OCI-LY1 (cell line): ENCODE measurements around the gene P2RY2.

Source experiments
- H2AFZ ChIP-seq: fragments of 200-600 bp; sonication (generic), shearing (Covaris generic); 2 replicates; pipeline ENCODE4 v1.6.0; 2014; ENCODE audit warnings: antibody characterized with exemption, mild to moderate bottlenecking, low read length
- H3F3A ChIP-seq: fragments of 200-600 bp; sonication (generic), shearing (Covaris generic); 2 replicates; pipeline ENCODE4 v1.6.0; 2014; ENCODE audit warnings: mild to moderate bottlenecking, antibody characterized with exemption, low read length, moderate library complexity; ENCODE audit not compliant: insufficient read depth
- H3K27ac ChIP-seq: fragments of 200-600 bp; sonication (generic); 2 replicates; pipeline ENCODE4 v1.5.1; 2014; ENCODE audit warnings: low read length, mixed run types, mild to moderate bottlenecking, low read depth; ENCODE audit not compliant: poor library complexity, severe bottlenecking
- H3K27me3 ChIP-seq: fragments of 200-600 bp; sonication (generic); 2 replicates; pipeline ENCODE4 v1.6.0; 2014; ENCODE audit warnings: antibody characterized with exemption, mild to moderate bottlenecking, low read length, moderate library complexity; ENCODE audit not compliant: insufficient read depth
- H3K36me3 ChIP-seq: fragments of 200-600 bp; sonication (generic); 2 replicates; pipeline ENCODE4 v1.6.1; 2014; ENCODE audit warnings: mild to moderate bottlenecking, antibody characterized with exemption, low read length, moderate library complexity, mixed read lengths; ENCODE audit not compliant: insufficient read depth
- H3K4me1 ChIP-seq: fragments of 200-600 bp; sonication (generic); 2 replicates; pipeline ENCODE4 v1.5.1; 2014; ENCODE audit warnings: mild to moderate bottlenecking, low read length, moderate library complexity; ENCODE audit not compliant: insufficient read depth, severe bottlenecking
- H3K4me2 ChIP-seq: fragments of 200-600 bp; sonication (generic), shearing (Covaris generic); 2 replicates; pipeline ENCODE4 v1.6.1; 2014; ENCODE audit warnings: low read length
- H3K4me3 ChIP-seq: fragments of 200-600 bp; sonication (generic); 2 replicates; pipeline ENCODE4 v1.5.1; 2014; ENCODE audit warnings: low read length, low read depth, mild to moderate bottlenecking, mixed read lengths; ENCODE audit not compliant: poor library complexity, severe bottlenecking
- H3K79me2 ChIP-seq: fragments of 200-600 bp; shearing (Covaris generic); 2 replicates; pipeline ENCODE4 v1.6.1; 2016; ENCODE audit warnings: mixed run types, low read length, mixed read lengths; ENCODE audit not compliant: insufficient read depth
- H3K9ac ChIP-seq: fragments of 200-600 bp; sonication (generic), shearing (Covaris generic); 2 replicates; pipeline ENCODE4 v1.6.1; 2014; ENCODE audit warnings: mild to moderate bottlenecking, low read length, mixed read lengths
- H3K9me2 ChIP-seq: fragments of 200-600 bp; sonication (generic), shearing (Covaris generic); 2 replicates; pipeline ENCODE4 v1.6.1; 2014; ENCODE audit warnings: low read depth, mild to moderate bottlenecking, low read length, mixed read lengths
- H3K9me3 ChIP-seq: fragments of 200-600 bp; shearing (Covaris generic); 2 replicates; pipeline ENCODE4 v1.6.1; 2014; ENCODE audit warnings: low read length, mixed read lengths
- H4K20me1 ChIP-seq: fragments of 200-600 bp; sonication (generic), shearing (Covaris generic); 2 replicates; pipeline ENCODE4 v1.6.0; 2016; ENCODE audit warnings: mild to moderate bottlenecking, low read length; ENCODE audit not compliant: insufficient read depth
- EZH2 ChIP-seq: fragments of 200-600 bp; sonication (generic), shearing (Covaris generic); IDR thresholded peaks from 2 replicates; pipeline ENCODE4 v1.8.0; 2017; ENCODE audit warnings: borderline replicate concordance, mixed run types, mild to moderate bottlenecking, antibody characterized with exemption, low read length, moderate library complexity, mixed read lengths
- TF ChIP-seq, protein P1 (sequence below): fragments of 200-600 bp; sonication (generic), shearing (Covaris generic); IDR thresholded peaks from 2 replicates; pipeline ENCODE4 v1.5.1; 2017; ENCODE audit warnings: mild to moderate bottlenecking, antibody characterized with exemption, low read length, moderate library complexity, mixed read lengths

Gene P2RY2

GRCh38 chr11:73171436-73172161, 46.5 kb upstream of the P2RY2 start:
- TF ChIP-seq, protein P1, sequence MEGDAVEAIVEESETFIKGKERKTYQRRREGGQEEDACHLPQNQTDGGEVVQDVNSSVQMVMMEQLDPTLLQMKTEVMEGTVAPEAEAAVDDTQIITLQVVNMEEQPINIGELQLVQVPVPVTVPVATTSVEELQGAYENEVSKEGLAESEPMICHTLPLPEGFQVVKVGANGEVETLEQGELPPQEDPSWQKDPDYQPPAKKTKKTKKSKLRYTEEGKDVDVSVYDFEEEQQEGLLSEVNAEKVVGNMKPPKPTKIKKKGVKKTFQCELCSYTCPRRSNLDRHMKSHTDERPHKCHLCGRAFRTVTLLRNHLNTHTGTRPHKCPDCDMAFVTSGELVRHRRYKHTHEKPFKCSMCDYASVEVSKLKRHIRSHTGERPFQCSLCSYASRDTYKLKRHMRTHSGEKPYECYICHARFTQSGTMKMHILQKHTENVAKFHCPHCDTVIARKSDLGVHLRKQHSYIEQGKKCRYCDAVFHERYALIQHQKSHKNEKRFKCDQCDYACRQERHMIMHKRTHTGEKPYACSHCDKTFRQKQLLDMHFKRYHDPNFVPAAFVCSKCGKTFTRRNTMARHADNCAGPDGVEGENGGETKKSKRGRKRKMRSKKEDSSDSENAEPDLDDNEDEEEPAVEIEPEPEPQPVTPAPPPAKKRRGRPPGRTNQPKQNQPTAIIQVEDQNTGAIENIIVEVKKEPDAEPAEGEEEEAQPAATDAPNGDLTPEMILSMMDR: no peak
- no peak for TF ChIP-seq EZH2
- H3K9me2 ChIP-seq: no peaks in the 10 kb centered on the region
- H3K4me1 ChIP-seq: peaks cover 26% of the 10 kb centered on the region
- no peaks in the 10 kb centered on the region for H3K27me3 ChIP-seq
- H3K27ac ChIP-seq: no peak overlapping the region
- no peak overlapping the region for H3K9ac ChIP-seq
- H2AFZ ChIP-seq: no peak overlapping the region
- H3K9me3 ChIP-seq: no peaks in the 10 kb centered on the region
- 0 out of 2 replicates have a peak, but pooled peaks cover 5% of the 10 kb centered on the region for H3F3A ChIP-seq
- H4K20me1 ChIP-seq: no peaks in the 10 kb centered on the region
- H3K4me2 ChIP-seq: no peak overlapping the region
- no peak overlapping the region for H3K4me3 ChIP-seq
- H3K79me2 ChIP-seq: no peaks in the 10 kb centered on the region
- no peaks in the 10 kb centered on the region for H3K36me3 ChIP-seq

DNA sequence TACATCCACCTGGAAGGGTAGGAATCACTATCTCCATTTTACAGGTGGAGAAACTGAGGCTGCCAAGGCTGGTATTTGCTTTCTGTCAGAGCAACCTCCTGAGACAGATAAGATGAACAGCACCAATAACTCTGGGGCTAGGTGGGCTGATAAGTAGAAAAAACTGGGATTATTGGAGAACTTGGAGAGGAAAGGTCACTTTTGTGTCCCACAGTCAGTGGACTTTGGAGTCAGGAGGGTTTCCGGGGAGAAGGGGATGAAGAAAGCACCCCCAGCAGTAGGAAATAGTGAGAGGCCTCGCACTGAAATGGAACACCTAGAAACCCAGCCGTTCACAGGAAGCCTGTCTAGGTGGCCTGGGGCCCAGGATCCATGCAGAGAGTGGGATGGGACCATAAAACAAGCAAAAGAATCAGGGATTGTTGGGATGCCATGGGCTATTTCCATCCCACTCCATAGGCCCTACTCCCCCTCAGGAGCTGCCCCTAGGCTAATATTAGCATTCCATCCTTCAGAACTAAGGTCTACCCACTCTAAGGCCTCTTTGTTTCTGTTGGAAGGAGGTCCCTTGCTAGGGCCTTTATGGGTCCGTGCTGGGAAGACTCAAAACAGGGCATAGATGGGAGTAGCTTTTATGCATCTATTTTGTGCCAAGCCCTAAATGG, 45.0 kb upstream of the P2RY2 start:
- Histone ChIP-seq H2AFZ (no peak overlapping the region), H3K79me2 (no peaks in the 10 kb centered on the region), H3K36me3 (no peaks in the 10 kb centered on the region), H3K9me3 (no peaks in the 10 kb centered on the region), H3K27me3 (no peaks in the 10 kb centered on the region), H3K4me1 (peaks cover 41% of the 10 kb centered on the region), H3K4me2 (no peak overlapping the region), H3K4me3 (no peak overlapping the region), H3K27ac (no peak overlapping the region), H3K9ac (no peak overlapping the region), H3K9me2 (no peaks in the 10 kb centered on the region), H3F3A (0 out of 2 replicates have a peak, but pooled peaks cover 5% of the 10 kb centered on the region), H4K20me1 (no peaks in the 10 kb centered on the region)
- TF ChIP-seq EZH2: no peak
- TF ChIP-seq, protein P1: no peak

GRCh38 chr11:73173755-73174494, 44.2 kb upstream of the P2RY2 start:
- Histone ChIP-seq H3K4me1 (peaks cover 42% of the 10 kb centered on the region), H3K4me3 (no peak overlapping the region), H4K20me1 (no peaks in the 10 kb centered on the region), H3K27ac (peak overlapping the region; percentile 15), H3K79me2 (no peaks in the 10 kb centered on the region), H3K4me2 (no peak overlapping the region), H3K27me3 (no peaks in the 10 kb centered on the region), H3K9me3 (no peaks in the 10 kb centered on the region), H3F3A (0 out of 2 replicates have a peak, but pooled peaks cover under 1% of the 10 kb centered on the region), H2AFZ (no peak overlapping the region), H3K9ac (no peak overlapping the region), H3K36me3 (no peaks in the 10 kb centered on the region), H3K9me2 (no peaks in the 10 kb centered on the region)
- no peak for TF ChIP-seq EZH2
